SK-N-MC (cell line): ENCODE results near the gene COL8A1.

Experiments used
- EZH2 ChIP-seq: fragments of 200-600 bp; sonication (generic); IDR thresholded peaks from one replicate; pipeline ENCODE4 v1.6.1; 2017; ENCODE audit warnings: antibody characterized with exemption
- FOXP2 ChIP-seq: optimal IDR thresholded peaks from 2 replicates; pipeline ENCODE3; 2011; ENCODE audit warnings: mild to moderate bottlenecking, moderate library complexity; ENCODE audit not compliant: insufficient read depth; ENCODE audit errors: extremely low read length, control extremely low read depth
- POLR2AphosphoS5 ChIP-seq: IDR thresholded peaks from 2 replicates; pipeline ENCODE4 v1.6.1; 2012; ENCODE audit warnings: mild to moderate bottlenecking, low read depth, low read length, borderline replicate concordance

DNA sequence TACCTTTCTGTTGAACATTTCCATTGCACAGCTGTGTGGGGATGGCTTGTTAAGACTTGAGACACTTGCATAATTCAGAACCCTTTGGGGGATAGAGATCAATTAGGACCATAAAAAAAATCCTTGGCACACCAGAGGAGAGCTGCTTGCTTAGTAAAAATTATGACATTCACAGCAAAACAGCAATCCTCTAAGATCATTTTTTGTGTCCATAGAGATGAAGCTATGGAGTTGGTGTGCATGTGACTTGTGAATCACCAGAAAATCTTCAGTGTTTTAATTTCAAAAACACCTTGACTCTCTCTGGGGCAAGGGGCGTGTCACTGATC, 7.7 kb downstream of the COL8A1 start:
- TF ChIP-seq EZH2 = no peak
- no peak for TF ChIP-seq POLR2AphosphoS5
- no peak for TF ChIP-seq FOXP2
